Thoracic aorta (tissue), 2 donors: ENCODE data around the gene SLC25A13. TPM values are rescaled to one million over a fixed set of nuclear protein-coding genes. Genes with fewer than 3 reads are reported as not detected.

ENCODE experiments used
- ATAC-seq: fragments of 150-250 bp; one replicate; pipeline ENCODE4 v1.8.0; 2017; ENCODE audit warnings: low read depth; ENCODE audit not compliant: insufficient number of reproducible peaks, low FRiP score
- DNase-seq: peaks from one replicate; pipeline ENCODE4 v3.0.0-alpha.2; 2020; ENCODE audit warnings: low spot score
- H3K27ac ChIP-seq, 2 donors: fragments of 200-600 bp; sonication (generic); 1 replicate in 1 of 2; 2 replicates in 1 of 2; pipeline ENCODE4 v1.5.1; 2016; ENCODE audit warnings: mild to moderate bottlenecking in 2 of 2, moderate library complexity in 2 of 2
- H3K27me3 ChIP-seq: fragments of 200-600 bp; sonication (generic); replicated peaks from 2 replicates; pipeline ENCODE4 v1.6.0; 2016; ENCODE audit warnings: mild to moderate bottlenecking; ENCODE audit not compliant: insufficient read depth
- H3K36me3 ChIP-seq: fragments of 200-600 bp; sonication (generic); one replicate; pipeline ENCODE4 v1.5.1; 2016
- H3K4me1 ChIP-seq, 2 donors: fragments of 200-600 bp; sonication (generic); 1 replicate in 1 of 2; 2 replicates in 1 of 2; pipeline versions ENCODE4 v1.5.1 to v1.6.0; 2016; ENCODE audit warnings: low read depth in 2 of 2, mild to moderate bottlenecking in 1 of 2; ENCODE audit not compliant: control insufficient read depth in 1 of 2
- H3K4me3 ChIP-seq: fragments of 200-600 bp; sonication (generic); 2 replicates; pipeline ENCODE4 v1.5.1; 2016; ENCODE audit warnings: mild to moderate bottlenecking
- H3K9me3 ChIP-seq: fragments of 200-600 bp; sonication (generic); 2 replicates; pipeline ENCODE4 v1.5.1; 2016
- total RNA-seq, 2 donors: library from RNA; depleted of rRNA; stranded (reverse); fragments of >200 nt; gene quantifications; one replicate each; pipeline versions ENCODE4 v1.1.0 to v1.2.3, GENCODE V29; 2016
- TF ChIP-seq, protein P1 (sequence below): fragments of 200-600 bp; sonication (generic); IDR thresholded peaks from one replicate; pipeline ENCODE4 v1.5.1; 2019; ENCODE audit warnings: antibody characterized with exemption

SLC25A13 gene
- total RNA-seq, 2 donors from 2014 or later = 18.5 to 24.2 TPM

- Histone ChIP-seq H3K27me3 (no peaks in the 10 kb centered on the region), H3K9me3 (no peaks in the 10 kb centered on the region), H3K36me3 (no peaks in the 10 kb centered on the region), H3K4me1 (peaks cover 0 to 8% of the 10 kb centered on the region in 2 donors), H3K27ac (no peak overlapping the region), H3K4me3 (no peak overlapping the region)
- TF ChIP-seq, protein P1, sequence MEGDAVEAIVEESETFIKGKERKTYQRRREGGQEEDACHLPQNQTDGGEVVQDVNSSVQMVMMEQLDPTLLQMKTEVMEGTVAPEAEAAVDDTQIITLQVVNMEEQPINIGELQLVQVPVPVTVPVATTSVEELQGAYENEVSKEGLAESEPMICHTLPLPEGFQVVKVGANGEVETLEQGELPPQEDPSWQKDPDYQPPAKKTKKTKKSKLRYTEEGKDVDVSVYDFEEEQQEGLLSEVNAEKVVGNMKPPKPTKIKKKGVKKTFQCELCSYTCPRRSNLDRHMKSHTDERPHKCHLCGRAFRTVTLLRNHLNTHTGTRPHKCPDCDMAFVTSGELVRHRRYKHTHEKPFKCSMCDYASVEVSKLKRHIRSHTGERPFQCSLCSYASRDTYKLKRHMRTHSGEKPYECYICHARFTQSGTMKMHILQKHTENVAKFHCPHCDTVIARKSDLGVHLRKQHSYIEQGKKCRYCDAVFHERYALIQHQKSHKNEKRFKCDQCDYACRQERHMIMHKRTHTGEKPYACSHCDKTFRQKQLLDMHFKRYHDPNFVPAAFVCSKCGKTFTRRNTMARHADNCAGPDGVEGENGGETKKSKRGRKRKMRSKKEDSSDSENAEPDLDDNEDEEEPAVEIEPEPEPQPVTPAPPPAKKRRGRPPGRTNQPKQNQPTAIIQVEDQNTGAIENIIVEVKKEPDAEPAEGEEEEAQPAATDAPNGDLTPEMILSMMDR = no peak
- ATAC-seq = no peak
- no peak for DNase-seq
These were observed 224.1 kb downstream of the SLC25A13 start for GRCh38 chr7:96097835-96098234.

DNA sequence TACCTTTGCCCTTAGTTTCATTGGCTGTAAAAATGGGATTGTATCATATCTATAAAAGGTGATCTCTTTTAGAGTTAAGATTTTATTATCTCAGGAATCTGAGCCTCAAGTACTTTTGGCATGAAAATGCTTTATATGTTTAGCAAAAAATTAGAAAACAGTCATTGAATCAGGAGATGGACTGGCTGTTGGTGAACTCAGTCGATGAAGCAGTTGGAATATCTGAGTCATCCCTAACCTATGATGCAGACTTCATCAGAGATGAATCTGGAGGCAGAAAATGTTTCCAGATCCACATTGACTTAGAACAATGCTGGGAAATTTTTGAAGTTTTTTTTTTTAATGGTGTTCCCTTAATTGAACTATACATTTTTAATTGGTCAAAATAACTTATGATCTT is 228.5 kb downstream of the SLC25A13 start:
- H3K27me3 ChIP-seq = no peaks in the 10 kb centered on the region
- no peak for ATAC-seq
- no peak overlapping the region for H3K4me3 ChIP-seq
- DNase-seq = no peak
- H3K4me1 ChIP-seq = peaks cover 0 to 8% of the 10 kb centered on the region in 2 donors
- TF ChIP-seq, protein P1 = no peak
- no peak overlapping the region for H3K27ac ChIP-seq
- H3K9me3 ChIP-seq = no peaks in the 10 kb centered on the region
- H3K36me3 ChIP-seq = no peaks in the 10 kb centered on the region

DNA sequence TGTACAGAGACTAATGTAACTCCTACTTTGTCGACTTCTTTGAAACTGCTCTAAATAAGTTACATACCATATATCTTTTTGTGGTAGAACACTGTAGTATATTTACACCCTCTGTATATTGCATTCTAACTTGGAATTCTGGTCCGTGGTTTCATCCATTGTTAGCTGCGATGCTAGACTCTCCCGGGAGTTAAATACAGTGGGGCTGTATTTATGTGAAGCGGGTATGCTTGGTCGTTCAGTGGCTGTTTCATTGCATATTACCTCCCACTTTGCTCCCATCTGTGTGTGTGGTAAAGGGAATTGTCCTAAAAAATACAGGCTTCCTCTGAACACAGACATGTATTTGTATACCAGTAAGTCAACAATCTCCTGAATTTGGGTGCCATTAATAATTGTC is 231.1 kb downstream of the SLC25A13 start:
- TF ChIP-seq, protein P1 = no peak
- H3K4me1 ChIP-seq = peaks cover 0 to 8% of the 10 kb centered on the region in 2 donors
- H3K4me3 ChIP-seq = no peak overlapping the region
- no peak for ATAC-seq
- no peaks in the 10 kb centered on the region for H3K9me3 ChIP-seq
- DNase-seq = no peak
- H3K27me3 ChIP-seq = no peaks in the 10 kb centered on the region
- H3K36me3 ChIP-seq = no peaks in the 10 kb centered on the region
- H3K27ac ChIP-seq = no peak overlapping the region

- H3K27ac ChIP-seq = no peak overlapping the region
- no peak for DNase-seq
- H3K36me3 ChIP-seq = no peaks in the 10 kb centered on the region
- TF ChIP-seq, protein P1 = no peak
- H3K27me3 ChIP-seq = no peaks in the 10 kb centered on the region
- no peak overlapping the region for H3K4me3 ChIP-seq
- H3K4me1 ChIP-seq = peaks cover 7 to 20% of the 10 kb centered on the region in 2 donors
- no peaks in the 10 kb centered on the region for H3K9me3 ChIP-seq
- no peak for ATAC-seq
These were observed 232.4 kb downstream of the SLC25A13 start for GRCh38 chr7:96089511-96089910.

DNA sequence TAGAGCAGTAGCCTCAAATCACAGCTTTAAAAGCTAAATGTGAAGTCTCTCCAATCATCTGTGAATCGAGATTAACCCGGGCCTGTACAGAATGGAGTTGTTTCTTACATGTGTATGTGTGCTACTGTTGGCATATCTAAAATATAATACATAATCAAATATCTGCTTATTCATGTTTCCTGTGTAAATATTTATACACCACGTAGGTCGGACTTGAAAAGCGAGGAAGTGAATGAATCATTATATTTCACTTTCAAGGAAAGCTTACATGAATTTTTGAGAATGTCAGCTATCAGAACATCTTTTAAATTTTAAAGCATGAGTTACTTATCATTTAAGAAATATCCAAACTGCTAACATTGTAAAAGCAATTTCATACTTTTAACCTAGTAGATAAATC is 233.3 kb downstream of the SLC25A13 start:
- Histone ChIP-seq H3K9me3 (no peaks in the 10 kb centered on the region), H3K4me3 (no peak overlapping the region), H3K27ac (no peak overlapping the region), H3K4me1 (peaks cover 7 to 17% of the 10 kb centered on the region in 2 donors), H3K36me3 (no peaks in the 10 kb centered on the region), H3K27me3 (no peaks in the 10 kb centered on the region)
- no peak for DNase-seq
- no peak for ATAC-seq
- TF ChIP-seq, protein P1 = no peak
